Spleen (tissue), 11 donors: ENCODE results near the gene RNF208. TPM values are rescaled to one million over a fixed set of nuclear protein-coding genes. Genes with fewer than 3 reads are reported as not detected.

Experiments used
- DNase-seq: peaks from one replicate; pipeline ENCODE4 v3.0.0-alpha.2; 2020
- H3K27ac ChIP-seq, 8 donors: fragments of 200-600 bp; sonication (generic) in 7 of 8; 1 replicate in 4 of 8; 2 replicates in 4 of 8; pipeline versions ENCODE4 v1.5.0 to v1.8.0; 2016 to 2021; ENCODE audit warnings: inconsistent platforms in 4 of 8, mild to moderate bottlenecking in 4 of 8, moderate library complexity in 1 of 8
- H3K27me3 ChIP-seq, 7 donors: fragments of 200-600 bp; sonication (generic) in 6 of 7; replicated peaks in 1 of 7; 1 replicate in 4 of 7; 2 replicates in 3 of 7; pipeline versions ENCODE4 v1.5.0 to v1.8.0; 2016 to 2021; ENCODE audit warnings: inconsistent platforms in 3 of 7, mild to moderate bottlenecking in 1 of 7
- H3K36me3 ChIP-seq, 6 donors: fragments of 200-600 bp; sonication (generic) in 5 of 6; 1 replicate in 4 of 6; 2 replicates in 2 of 6; pipeline versions ENCODE4 v1.5.0 to v1.8.0; 2016 to 2021; ENCODE audit warnings: inconsistent platforms in 2 of 6
- H3K4me1 ChIP-seq, 6 donors: fragments of 200-600 bp; sonication (generic) in 5 of 6; 1 replicate in 3 of 6; 2 replicates in 3 of 6; pipeline versions ENCODE4 v1.5.0 to v1.8.0; 2016 to 2021; ENCODE audit warnings: inconsistent platforms in 3 of 6
- H3K4me3 ChIP-seq, 8 donors: fragments of 200-600 bp; sonication (generic) in 7 of 8; 1 replicate in 4 of 8; 2 replicates in 4 of 8; pipeline versions ENCODE4 v1.5.0 to v1.8.0; 2016 to 2021; ENCODE audit warnings: inconsistent platforms in 4 of 8, mild to moderate bottlenecking in 4 of 8, moderate library complexity in 2 of 8
- H3K9me3 ChIP-seq, 8 donors: fragments of 200-600 bp; sonication (generic) in 7 of 8; 1 replicate in 4 of 8; 2 replicates in 4 of 8; pipeline versions ENCODE4 v1.5.0 to v1.8.0; 2016 to 2021; ENCODE audit warnings: inconsistent platforms in 4 of 8
- CTCF ChIP-seq, 11 experiments: fragments of 200-600 bp in 7 of 11; fragments of 450-650 bp in 4 of 11; sonication (generic) in 4 of 11; IDR thresholded peaks in 8 of 11; conservative IDR thresholded peaks in 3 of 11; 1 replicate in 7 of 11; 2 replicates in 4 of 11; pipeline versions ENCODE4 v1.4.0 to v1.8.0; 2016 to 2021; ENCODE audit warnings: antibody characterized with exemption in 11 of 11, inconsistent platforms in 4 of 11, mild to moderate bottlenecking in 1 of 11
- POLR2A ChIP-seq, 3 donors: fragments of 450-650 bp; IDR thresholded peaks; one replicate each; pipeline ENCODE4 v1.5.1; 2017; ENCODE audit warnings: antibody characterized with exemption in 3 of 3, mild to moderate bottlenecking in 1 of 3
- POLR2AphosphoS5 ChIP-seq, 3 donors: sonication (generic); formaldehyde crosslinking; IDR thresholded peaks; one replicate each; pipeline ENCODE4 v1.5.1; 2017; ENCODE audit warnings: antibody characterized with exemption in 3 of 3
- WGBS, 5 donors: extraction: QIAGEN DNeasy Blood & Tissue Kit in 3 of 5; methylation state at CpG; one replicate each; pipeline versions ENCODE4 v1.1.5 to v1.1.7; 2013 to 2018; 5-methylcytosine and 5-hydroxymethylcytosine counted together
- intact Hi-C: fragments of 100-400 bp; cut with DNase I; formaldehyde crosslinking; loops from one replicate; pipeline ENCODE4 v1.15.0; 2023; ENCODE audit warnings: low total_unique reads
- polyA plus RNA-seq, 3 donors: library from polyadenylated mRNA; stranded (reverse); fragments of 200-250 nt; gene quantifications; one replicate each; pipeline ENCODE4 v1.2.1, GENCODE V29; 2013
- total RNA-seq, 7 donors: library from RNA; depleted of rRNA in 3 of 7; stranded (reverse); fragments of >200 nt in 3 of 7; fragmentation: NEBNext Ultra II Directional in 4 of 7; extraction: Animal tissue kit (Norgen Biotek cat#: 25700) in 4 of 7; gene quantifications; one replicate each; pipeline versions ENCODE4 v1.1.0 to v1.2.1, GENCODE V29; 2016 to 2021
- donor health status: healthy with polysubstance abuse.
- donor health status: DM: no; HTN: no; CAD: no; lungs with moderate emphysema.
- donor health status: DM: no; HTN: no; CAD: no.
- donor health status: Bipolar disorder and iron deficiency.
- donor health status: healthy.
- donor health status: DM: no; HTN: no; CAD: no.
- donor health status: DM: yes; HTN: yes; CAD: no.

The RNF208 gene
- total and polyA plus RNA-seq, 10 donors, result 1.2 to 6.2 (median 2.7) TPM

- Histone ChIP-seq H3K27me3 (no peaks in the 10 kb centered on the region), H3K36me3 (peaks cover 0 to 60% (median 31%) of the 10 kb centered on the region in 6 donors), H3K4me3 (peak overlapping the region; percentile 75 to 100 (median 96)), H3K4me1 (peaks cover 29 to 70% (median 51%) of the 10 kb centered on the region in 6 donors), H3K9me3 (no peaks in the 10 kb centered on the region), H3K27ac (peak overlapping the region; percentile 94 to 99 (median 98))
- intact Hi-C loops, result no loop called here
- no peak for TF ChIP-seq CTCF (IDR thresholded peaks at IDR 0.05 in 8 of 11, conservative IDR thresholded peaks at IDR 0.05 in 3 of 11)
- no peak for TF ChIP-seq POLR2AphosphoS5 (IDR thresholded peaks at IDR 0.05)
- TF ChIP-seq POLR2A (IDR thresholded peaks at IDR 0.05), result no peak
- no peak for DNase-seq
- 34 to 53% (median 38%) methylated on average over 14 to 23 of the region's 23 CpGs for WGBS, 5 donors
Measured at GRCh38 chr9:137189297-137190295, 32.4 kb downstream of the RNF208 start.

- peaks cover 0 to 69% (median 35%) of the 10 kb centered on the region in 6 donors for H3K36me3 ChIP-seq
- H3K27me3 ChIP-seq, result no peaks in the 10 kb centered on the region
- intact Hi-C loops, result no loop called here
- H3K27ac ChIP-seq, result peak within 1 kb of the TSS; percentile 94 to 99 (median 98)
- peak within 1 kb of the TSS; percentile 75 to 100 (median 96) for H3K4me3 ChIP-seq
- no peaks in the 10 kb centered on the region for H3K9me3 ChIP-seq
- TF ChIP-seq POLR2A (IDR thresholded peaks at IDR 0.05) (peak; percentile 77 to 94 (median 81)), CTCF (IDR thresholded peaks at IDR 0.05 in 8 of 11, conservative IDR thresholded peaks at IDR 0.05 in 3 of 11) (peak in 7 of 11 experiments; percentile 10 to 31 (median 20)), POLR2AphosphoS5 (IDR thresholded peaks at IDR 0.05) (peak; percentile 98 to 99 (median 99))
- 0 to 1% (median 0%) methylated on average over 27 to 98 of the region's 98 CpGs for WGBS, 5 donors
- H3K4me1 ChIP-seq, result peaks cover 29 to 66% (median 51%) of the 10 kb centered on the region in 6 donors
- peak; percentile 97 for DNase-seq
Measured at GRCh38 chr9:137188490-137189296, 33.3 kb downstream of the RNF208 start, which contains the start of the genes ANAPC2 and SSNA1. Gene ANAPC2, minus strand, starts transcription at chr9:137188560. Its CDS starts 28 bp downstream, at chr9:137188532. Gene SSNA1, plus strand, starts transcription at chr9:137188676. Its CDS starts 51 bp downstream, at chr9:137188727.

- H3K36me3 ChIP-seq, result peaks cover 0 to 75% (median 41%) of the 10 kb centered on the region in 6 donors
- DNase-seq, result peak; percentile 85
- WGBS, 5 donors, result 0 to 1% (median 0%) methylated on average over 25 to 31 of the region's 31 CpGs
- peak overlapping the region; percentile 75 to 100 (median 96) for H3K4me3 ChIP-seq
- TF ChIP-seq CTCF (IDR thresholded peaks at IDR 0.05 in 8 of 11, conservative IDR thresholded peaks at IDR 0.05 in 3 of 11), result no peak
- TF ChIP-seq POLR2AphosphoS5 (IDR thresholded peaks at IDR 0.05), result no peak
- no peak for TF ChIP-seq POLR2A (IDR thresholded peaks at IDR 0.05)
- intact Hi-C loops, result no loop called here
- peaks cover 29 to 66% (median 51%) of the 10 kb centered on the region in 6 donors for H3K4me1 ChIP-seq
- H3K27ac ChIP-seq, result peak overlapping the region; percentile 94 to 99 (median 98)
- no peaks in the 10 kb centered on the region for H3K9me3 ChIP-seq
- H3K27me3 ChIP-seq, result no peaks in the 10 kb centered on the region
Measured at GRCh38 chr9:137188086-137188489, 34.0 kb downstream of the RNF208 start.
